SK-N-MC (cell line): ENCODE results near the gene DAB2.

Experiments
- EZH2 ChIP-seq: fragments of 200-600 bp; sonication (generic); IDR thresholded peaks from one replicate; pipeline ENCODE4 v1.6.1; 2017; ENCODE audit warnings: antibody characterized with exemption
- FOXP2 ChIP-seq: optimal IDR thresholded peaks from 2 replicates; pipeline ENCODE3; 2011; ENCODE audit warnings: mild to moderate bottlenecking, moderate library complexity; ENCODE audit not compliant: insufficient read depth; ENCODE audit errors: extremely low read length, control extremely low read depth
- POLR2AphosphoS5 ChIP-seq: IDR thresholded peaks from 2 replicates; pipeline ENCODE4 v1.6.1; 2012; ENCODE audit warnings: mild to moderate bottlenecking, low read depth, low read length, borderline replicate concordance

- TF ChIP-seq EZH2 (no peak), POLR2AphosphoS5 (no peak), FOXP2 (no peak)
Measured at GRCh38 chr5:39394946-39395345, 29.8 kb downstream of the DAB2 start.
